Chondrocyte (in vitro differentiated cells): ENCODE data around the gene NPLOC4. TPM values are rescaled to one million over a fixed set of nuclear protein-coding genes. Genes with fewer than 3 reads are reported as not detected.
A peak's percentile ranks its signal among the peaks of the same experiment; 100 is the strongest.

Experiments
- DNase-seq: peaks from one replicate; pipeline ENCODE4 v3.0.0; 2021; ENCODE audit warnings: mixed read lengths, low spot score
- H3K27ac Mint-ChIP-seq: one replicate; pipeline ENCODE4 v1.8.0; 2021; ENCODE audit warnings: mild to moderate bottlenecking, moderate library complexity, mixed read lengths; ENCODE audit not compliant: unreplicated experiment
- H3K27me3 Mint-ChIP-seq: 2 replicates; pipeline ENCODE4 v1.8.0; 2021; ENCODE audit warnings: low read depth, mixed read lengths
- H3K36me3 Mint-ChIP-seq: 2 replicates; pipeline ENCODE4 v1.8.0; 2021; ENCODE audit warnings: low read depth, mixed read lengths
- H3K4me1 Mint-ChIP-seq: 2 replicates; pipeline ENCODE4 v1.8.0; 2021; ENCODE audit warnings: low read depth, mild to moderate bottlenecking, mixed read lengths
- H3K4me3 Mint-ChIP-seq: one replicate; pipeline ENCODE4 v1.8.0; 2021; ENCODE audit warnings: mild to moderate bottlenecking, moderate library complexity, mixed read lengths; ENCODE audit not compliant: unreplicated experiment
- H3K9me3 Mint-ChIP-seq: 2 replicates; pipeline ENCODE4 v1.8.0; 2021; ENCODE audit warnings: low read depth, mixed read lengths
- total RNA-seq: library from RNA; stranded (reverse); gene quantifications from 3 replicates; pipeline ENCODE4 v1.2.1, GENCODE V29; 2021
- TF ChIP-seq, protein P1 (sequence below): fragments of 200-600 bp; sonication (generic); IDR thresholded peaks from 2 replicates; pipeline ENCODE4 v1.5.0; 2021; ENCODE audit warnings: antibody characterized with exemption, mild to moderate bottlenecking, moderate library complexity

The NPLOC4 gene
- total RNA-seq, 1 donor from 2014 or later: 110 TPM

DNA sequence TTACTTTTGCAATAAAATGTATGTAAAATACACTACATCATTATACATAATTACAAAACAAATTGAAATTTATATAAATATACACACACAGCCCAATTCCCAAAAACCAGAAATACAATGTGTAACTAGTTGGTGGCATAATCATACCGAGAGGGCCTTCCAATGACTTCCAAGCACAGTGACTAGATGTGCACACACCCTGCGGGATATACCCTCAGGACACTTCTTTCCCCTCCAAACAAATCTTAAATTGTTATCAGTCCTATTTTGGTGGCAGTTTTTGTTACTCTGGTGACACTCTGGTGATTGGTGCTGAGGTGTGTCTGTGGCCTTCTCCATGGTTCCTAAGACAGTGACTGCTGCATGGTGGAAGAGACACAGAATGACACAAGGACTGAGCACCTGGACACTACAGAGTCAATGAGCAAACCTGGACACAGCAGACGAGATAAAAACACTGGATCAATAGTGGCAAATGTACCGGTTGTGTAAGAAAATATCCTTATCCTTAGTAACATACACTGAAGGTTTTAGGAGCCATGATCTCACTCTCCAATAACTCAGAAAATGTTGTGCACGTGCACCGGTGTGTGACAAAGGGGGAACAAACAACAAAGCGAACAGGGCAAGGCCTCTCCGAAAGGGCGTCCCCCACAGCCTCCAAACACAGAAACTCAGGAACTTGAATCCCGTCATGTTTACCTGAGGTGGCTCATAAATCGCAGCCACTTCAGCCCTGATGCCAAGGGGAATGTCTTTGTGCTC lies 32.9 kb downstream of the NPLOC4 start:
- Mint-ChIP-seq H3K36me3 (peaks cover 21% of the 10 kb centered on the region), H3K9me3 (no peaks in the 10 kb centered on the region), H3K4me1 (peaks cover 26% of the 10 kb centered on the region), H3K27me3 (no peaks in the 10 kb centered on the region), H3K27ac (peak overlapping the region; percentile 1), H3K4me3 (no peak overlapping the region)
- DNase-seq: no peak
- TF ChIP-seq, protein P1, sequence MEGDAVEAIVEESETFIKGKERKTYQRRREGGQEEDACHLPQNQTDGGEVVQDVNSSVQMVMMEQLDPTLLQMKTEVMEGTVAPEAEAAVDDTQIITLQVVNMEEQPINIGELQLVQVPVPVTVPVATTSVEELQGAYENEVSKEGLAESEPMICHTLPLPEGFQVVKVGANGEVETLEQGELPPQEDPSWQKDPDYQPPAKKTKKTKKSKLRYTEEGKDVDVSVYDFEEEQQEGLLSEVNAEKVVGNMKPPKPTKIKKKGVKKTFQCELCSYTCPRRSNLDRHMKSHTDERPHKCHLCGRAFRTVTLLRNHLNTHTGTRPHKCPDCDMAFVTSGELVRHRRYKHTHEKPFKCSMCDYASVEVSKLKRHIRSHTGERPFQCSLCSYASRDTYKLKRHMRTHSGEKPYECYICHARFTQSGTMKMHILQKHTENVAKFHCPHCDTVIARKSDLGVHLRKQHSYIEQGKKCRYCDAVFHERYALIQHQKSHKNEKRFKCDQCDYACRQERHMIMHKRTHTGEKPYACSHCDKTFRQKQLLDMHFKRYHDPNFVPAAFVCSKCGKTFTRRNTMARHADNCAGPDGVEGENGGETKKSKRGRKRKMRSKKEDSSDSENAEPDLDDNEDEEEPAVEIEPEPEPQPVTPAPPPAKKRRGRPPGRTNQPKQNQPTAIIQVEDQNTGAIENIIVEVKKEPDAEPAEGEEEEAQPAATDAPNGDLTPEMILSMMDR: no peak

DNA sequence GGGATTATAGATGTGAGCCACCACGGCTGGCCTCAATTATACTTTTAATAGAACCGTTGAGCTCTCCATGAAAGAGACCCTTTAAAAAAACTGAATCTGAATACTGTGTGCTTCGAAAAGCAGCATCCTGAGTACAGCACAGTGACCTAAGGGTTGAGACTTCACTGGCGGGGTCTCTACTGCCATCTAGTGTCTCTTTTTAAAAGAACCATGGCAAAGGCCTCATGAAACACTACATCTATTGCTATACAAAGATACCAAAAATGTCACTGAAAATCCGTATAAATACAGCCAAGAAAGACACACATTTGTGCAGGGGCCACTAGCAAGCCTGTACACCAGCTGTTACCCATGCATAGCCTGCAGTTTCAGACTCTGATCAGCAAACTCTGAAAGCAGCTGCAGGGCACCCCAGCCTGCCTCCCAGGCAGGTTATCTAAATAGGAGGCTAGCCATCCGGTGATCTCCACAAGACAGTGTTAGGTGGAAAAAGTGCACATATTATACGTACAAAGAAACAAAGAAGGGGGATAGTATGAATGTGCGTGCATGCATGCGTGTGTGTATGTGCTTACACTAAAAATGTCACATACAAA lies 35.3 kb downstream of the NPLOC4 start:
- Mint-ChIP-seq H3K27me3 (no peaks in the 10 kb centered on the region), H3K4me1 (peaks cover 33% of the 10 kb centered on the region), H3K9me3 (no peaks in the 10 kb centered on the region), H3K27ac (peak overlapping the region; percentile 54), H3K4me3 (no peak overlapping the region), H3K36me3 (peaks cover 25% of the 10 kb centered on the region)
- no peak for DNase-seq
- TF ChIP-seq, protein P1: peak; percentile 90

DNA sequence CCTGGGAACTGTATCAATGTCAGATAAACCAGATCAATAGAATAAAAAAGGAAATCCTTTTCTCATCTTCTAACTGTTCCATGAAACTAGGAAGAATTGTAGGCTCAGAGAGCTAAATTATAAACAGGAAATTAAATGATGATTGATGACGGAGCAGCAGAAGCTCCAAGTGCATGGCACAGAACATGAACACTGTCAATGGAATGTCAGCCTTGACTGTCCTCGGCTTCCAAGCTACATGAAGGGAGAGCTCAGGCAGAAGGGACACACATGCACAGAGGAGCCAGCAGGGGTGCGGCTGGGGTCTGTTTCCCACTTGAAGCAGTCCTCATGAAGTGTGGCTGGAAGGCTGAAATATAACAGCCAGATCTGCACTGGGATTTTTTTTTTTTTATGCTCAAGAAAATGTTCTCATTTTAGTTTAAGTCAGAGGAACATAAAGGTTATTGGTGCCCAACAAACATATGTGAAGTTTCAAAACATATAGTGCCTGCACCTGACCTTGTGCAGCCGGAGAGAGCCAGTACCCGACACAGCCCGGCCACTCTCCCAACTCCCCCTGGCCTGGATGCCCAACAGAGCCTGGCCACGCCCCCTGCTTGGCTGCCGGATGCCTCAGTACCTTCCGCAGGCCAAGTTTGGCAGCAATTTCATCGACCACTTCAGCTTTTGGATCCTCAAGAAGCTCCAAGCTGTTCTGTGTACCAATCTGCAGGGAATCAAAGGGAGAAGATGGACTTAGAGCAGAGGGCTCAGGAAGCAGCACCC lies 37.0 kb downstream of the NPLOC4 start:
- Mint-ChIP-seq H3K27me3 (no peaks in the 10 kb centered on the region), H3K27ac (peak overlapping the region; percentile 85), H3K4me1 (peaks cover 37% of the 10 kb centered on the region), H3K36me3 (peaks cover 20% of the 10 kb centered on the region), H3K9me3 (no peaks in the 10 kb centered on the region), H3K4me3 (no peak overlapping the region)
- DNase-seq: no peak
- TF ChIP-seq, protein P1: no peak

DNA sequence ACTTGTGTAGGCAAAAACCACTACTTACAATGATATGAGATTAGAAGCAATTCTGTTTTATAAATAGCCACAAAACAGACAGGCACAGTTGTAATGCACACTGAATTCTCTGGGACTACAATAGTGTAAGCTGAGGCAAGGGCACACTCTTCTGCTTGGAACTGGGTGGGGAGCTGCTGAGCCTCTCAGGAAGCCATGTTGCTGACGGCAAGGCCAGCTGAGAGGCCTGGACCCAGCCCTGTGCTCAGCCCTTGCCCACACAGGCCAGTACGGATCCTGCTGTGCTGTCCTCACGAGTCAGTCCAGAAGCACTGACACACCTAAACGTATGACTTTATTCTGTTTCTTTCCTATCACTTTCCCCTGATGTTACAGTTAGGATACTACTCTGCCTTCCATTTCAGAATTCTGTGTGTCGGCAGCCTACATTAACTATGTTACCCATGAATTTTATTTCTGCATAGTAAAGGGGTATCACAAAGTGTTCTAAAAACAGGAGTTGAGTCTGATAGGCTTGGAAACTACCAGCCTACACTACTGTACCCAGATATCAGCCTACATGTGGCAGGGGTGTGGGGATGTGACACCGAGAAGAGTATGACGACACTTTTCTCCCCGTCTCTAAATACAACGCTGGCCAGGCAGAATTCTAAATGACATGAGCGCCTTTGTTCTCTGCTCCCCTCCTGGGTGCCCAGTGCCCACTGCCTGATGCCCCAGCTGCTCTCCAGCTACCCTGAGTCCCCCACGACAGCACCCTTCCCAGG lies 43.6 kb downstream of the NPLOC4 start:
- no peak for DNase-seq
- TF ChIP-seq, protein P1: no peak
- H3K27ac Mint-ChIP-seq: no peak overlapping the region
- H3K9me3 Mint-ChIP-seq: no peaks in the 10 kb centered on the region
- H3K4me3 Mint-ChIP-seq: no peak overlapping the region
- H3K27me3 Mint-ChIP-seq: no peaks in the 10 kb centered on the region
- peaks cover 9% of the 10 kb centered on the region for H3K4me1 Mint-ChIP-seq
- peaks cover 36% of the 10 kb centered on the region for H3K36me3 Mint-ChIP-seq
